ENCODE data around the gene HSPB7.

The HSPB7 gene

DNA sequence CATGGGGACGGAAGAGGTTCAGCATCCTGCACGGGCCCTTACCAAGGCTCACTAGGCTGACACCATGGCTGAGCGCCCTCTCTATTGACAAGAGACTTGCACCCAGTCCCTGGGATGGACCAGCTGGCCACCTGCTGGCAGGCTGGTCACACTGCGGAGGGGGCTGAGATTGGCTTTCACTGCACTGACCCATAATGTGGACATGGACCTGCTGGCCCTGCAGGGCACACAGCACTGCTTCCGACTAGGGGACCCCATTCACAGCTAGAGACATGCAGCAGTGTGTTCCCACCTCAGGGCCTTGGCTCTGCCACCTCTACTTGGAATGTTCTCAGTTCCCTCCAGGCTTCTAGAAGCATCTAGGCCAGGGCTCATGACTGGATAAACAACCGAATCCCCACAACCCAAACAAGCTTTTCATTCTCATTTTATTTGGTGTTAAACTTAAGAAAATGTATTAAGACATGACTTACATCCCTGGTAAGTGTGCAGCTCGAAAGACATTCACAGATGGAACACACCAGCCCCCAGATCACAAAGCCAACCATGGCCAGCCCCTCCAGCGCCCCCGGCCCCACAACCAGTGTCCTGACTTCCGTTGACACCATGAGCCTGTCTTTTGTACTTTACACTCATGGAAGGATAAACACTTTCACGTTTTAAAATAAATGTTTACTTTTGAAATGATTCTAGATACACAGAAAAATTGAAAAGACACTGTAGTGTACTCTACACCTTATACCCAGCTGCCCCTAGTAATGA, 23.1 kb downstream of the HSPB7 start:
- H3K27me3 ChIP-seq (ENCODE audit: control insufficient read depth in 2 of 2, insufficient read depth in 2 of 2, low read length in 2 of 2): no peaks in the 10 kb centered on the region
- H3K4me1 ChIP-seq (ENCODE audit: control insufficient read depth in 2 of 2, insufficient read depth in 2 of 2, low read length in 2 of 2): no peaks in the 10 kb centered on the region
- H3K27ac ChIP-seq (ENCODE audit: low read depth in 2 of 2, low read length in 2 of 2): no peak overlapping the region
- H3K4me3 ChIP-seq (ENCODE audit: low read length in 2 of 2): no peak overlapping the region
- H3K36me3 ChIP-seq (ENCODE audit: control insufficient read depth in 2 of 2, insufficient read depth in 2 of 2, low read length in 2 of 2): no peaks in the 10 kb centered on the region
- no peak overlapping the region for H3K9ac ChIP-seq (ENCODE audit: low read depth in 1 of 2, low read length in 2 of 2)
- H3K9me3 ChIP-seq (ENCODE audit: control insufficient read depth in 2 of 2, low read length in 2 of 2): no peaks in the 10 kb centered on the region

DNA sequence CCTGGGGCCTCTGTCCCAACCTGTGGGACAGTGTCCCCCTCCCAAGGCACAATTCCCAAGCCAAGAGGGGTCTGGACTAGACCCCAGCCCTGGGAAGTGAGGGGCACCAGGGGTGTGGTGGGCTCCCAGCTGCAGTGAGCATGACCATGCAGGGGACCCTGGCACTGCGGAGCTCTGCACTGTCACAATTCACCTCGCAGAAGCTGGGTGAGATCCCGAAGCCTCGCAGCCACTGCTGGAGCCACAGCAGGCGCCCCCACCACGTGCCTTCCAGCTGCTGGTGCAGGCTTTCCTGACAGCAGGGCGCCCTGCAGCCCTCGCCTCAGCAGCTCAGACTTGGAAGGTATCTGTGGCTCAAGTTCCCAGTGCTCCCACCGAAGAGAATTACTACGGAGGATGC, 23.8 kb downstream of the HSPB7 start:
- Histone ChIP-seq H3K4me1 (ENCODE audit: control insufficient read depth in 2 of 2, insufficient read depth in 2 of 2, low read length in 2 of 2) (no peaks in the 10 kb centered on the region), H3K9me3 (ENCODE audit: control insufficient read depth in 2 of 2, low read length in 2 of 2) (no peaks in the 10 kb centered on the region), H3K36me3 (ENCODE audit: control insufficient read depth in 2 of 2, insufficient read depth in 2 of 2, low read length in 2 of 2) (no peaks in the 10 kb centered on the region), H3K4me3 (ENCODE audit: low read length in 2 of 2) (no peak overlapping the region), H3K27ac (ENCODE audit: low read depth in 2 of 2, low read length in 2 of 2) (no peak overlapping the region), H3K27me3 (ENCODE audit: control insufficient read depth in 2 of 2, insufficient read depth in 2 of 2, low read length in 2 of 2) (no peaks in the 10 kb centered on the region), H3K9ac (ENCODE audit: low read depth in 1 of 2, low read length in 2 of 2) (no peak overlapping the region)

- H3K4me1 ChIP-seq (ENCODE audit: control insufficient read depth in 2 of 2, insufficient read depth in 2 of 2, low read length in 2 of 2): no peaks in the 10 kb centered on the region
- H3K36me3 ChIP-seq (ENCODE audit: control insufficient read depth in 2 of 2, insufficient read depth in 2 of 2, low read length in 2 of 2): no peaks in the 10 kb centered on the region
- no peak overlapping the region for H3K4me3 ChIP-seq (ENCODE audit: low read length in 2 of 2)
- no peaks in the 10 kb centered on the region for H3K9me3 ChIP-seq (ENCODE audit: control insufficient read depth in 2 of 2, low read length in 2 of 2)
- no peak overlapping the region for H3K27ac ChIP-seq (ENCODE audit: low read depth in 2 of 2, low read length in 2 of 2)
- no peaks in the 10 kb centered on the region for H3K27me3 ChIP-seq (ENCODE audit: control insufficient read depth in 2 of 2, insufficient read depth in 2 of 2, low read length in 2 of 2)
- no peak overlapping the region for H3K9ac ChIP-seq (ENCODE audit: low read depth in 1 of 2, low read length in 2 of 2)
Observed at GRCh38 chr1:15993666-15994065, 24.2 kb downstream of the HSPB7 start.

DNA sequence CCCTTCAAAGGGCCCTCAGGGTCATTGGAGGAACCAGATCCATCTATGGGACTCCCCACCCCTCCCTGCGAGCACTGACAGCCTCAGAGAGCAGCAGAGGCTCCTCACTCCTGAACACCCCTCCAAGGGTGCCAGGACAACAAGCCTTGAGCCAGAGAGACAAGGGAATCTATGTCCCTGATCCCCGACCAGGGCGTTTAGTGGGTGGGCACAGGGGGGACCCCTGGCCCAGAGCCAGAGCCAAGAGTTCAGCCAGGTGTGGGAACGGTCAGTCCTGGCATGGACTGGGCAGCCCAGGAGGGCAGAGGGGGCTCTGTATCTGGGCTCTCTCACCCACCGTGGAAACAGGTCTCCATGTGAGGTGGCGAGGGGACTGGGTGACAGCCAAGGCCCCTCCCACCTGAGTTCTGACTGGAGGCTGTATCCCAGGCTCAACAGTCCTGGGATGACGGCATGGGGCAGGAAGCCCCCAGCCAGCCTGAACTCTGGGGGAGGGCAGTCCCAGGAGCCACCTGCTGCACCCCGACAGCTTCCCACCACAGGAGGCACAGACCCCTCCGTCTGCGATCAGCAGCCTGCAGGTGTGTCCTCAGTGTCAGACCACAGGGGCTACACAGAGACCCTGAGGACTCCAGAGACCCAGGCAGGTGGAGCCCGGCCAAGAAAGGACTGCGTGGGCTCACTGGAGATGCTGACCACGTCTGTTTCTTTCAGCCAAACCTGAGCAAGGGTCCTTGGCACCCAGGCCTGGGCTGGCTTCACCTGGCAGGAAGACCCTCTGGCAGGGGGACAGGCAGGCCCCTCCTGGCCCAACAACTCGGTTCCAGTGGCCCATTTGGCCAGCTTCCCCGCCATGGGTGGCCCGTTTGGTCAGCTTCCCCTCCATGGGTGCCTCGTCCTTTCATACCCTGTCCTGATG, 25.0 kb downstream of the HSPB7 start:
- Histone ChIP-seq H3K4me3 (ENCODE audit: low read length in 2 of 2) (no peak overlapping the region), H3K9ac (ENCODE audit: low read depth in 1 of 2, low read length in 2 of 2) (no peak overlapping the region), H3K4me1 (ENCODE audit: control insufficient read depth in 2 of 2, insufficient read depth in 2 of 2, low read length in 2 of 2) (no peaks in the 10 kb centered on the region), H3K9me3 (ENCODE audit: control insufficient read depth in 2 of 2, low read length in 2 of 2) (no peaks in the 10 kb centered on the region), H3K27ac (ENCODE audit: low read depth in 2 of 2, low read length in 2 of 2) (no peak overlapping the region), H3K36me3 (ENCODE audit: control insufficient read depth in 2 of 2, insufficient read depth in 2 of 2, low read length in 2 of 2) (no peaks in the 10 kb centered on the region), H3K27me3 (ENCODE audit: control insufficient read depth in 2 of 2, insufficient read depth in 2 of 2, low read length in 2 of 2) (no peaks in the 10 kb centered on the region)

DNA sequence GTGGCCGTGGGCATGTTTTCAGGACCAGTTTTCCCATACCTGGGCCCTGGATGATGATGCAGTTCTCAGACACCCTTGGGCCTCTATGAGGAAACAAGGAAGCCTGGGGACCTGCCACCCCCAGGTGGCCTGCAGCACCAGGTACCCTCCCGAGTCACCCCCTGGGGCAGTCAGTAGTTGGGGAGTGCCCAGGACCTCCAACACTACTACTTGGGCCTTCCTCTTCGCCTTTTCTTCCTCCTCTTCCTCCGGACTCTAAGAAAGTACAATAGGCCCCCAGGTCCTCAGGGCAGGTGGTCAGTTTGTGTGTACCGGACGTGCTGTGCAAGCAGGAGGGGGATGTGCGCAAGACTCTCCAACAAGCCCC, 25.7 kb downstream of the HSPB7 start:
- Histone ChIP-seq H3K36me3 (ENCODE audit: control insufficient read depth in 2 of 2, insufficient read depth in 2 of 2, low read length in 2 of 2) (no peaks in the 10 kb centered on the region), H3K9ac (ENCODE audit: low read depth in 1 of 2, low read length in 2 of 2) (no peak overlapping the region), H3K4me1 (ENCODE audit: control insufficient read depth in 2 of 2, insufficient read depth in 2 of 2, low read length in 2 of 2) (no peaks in the 10 kb centered on the region)

DNA sequence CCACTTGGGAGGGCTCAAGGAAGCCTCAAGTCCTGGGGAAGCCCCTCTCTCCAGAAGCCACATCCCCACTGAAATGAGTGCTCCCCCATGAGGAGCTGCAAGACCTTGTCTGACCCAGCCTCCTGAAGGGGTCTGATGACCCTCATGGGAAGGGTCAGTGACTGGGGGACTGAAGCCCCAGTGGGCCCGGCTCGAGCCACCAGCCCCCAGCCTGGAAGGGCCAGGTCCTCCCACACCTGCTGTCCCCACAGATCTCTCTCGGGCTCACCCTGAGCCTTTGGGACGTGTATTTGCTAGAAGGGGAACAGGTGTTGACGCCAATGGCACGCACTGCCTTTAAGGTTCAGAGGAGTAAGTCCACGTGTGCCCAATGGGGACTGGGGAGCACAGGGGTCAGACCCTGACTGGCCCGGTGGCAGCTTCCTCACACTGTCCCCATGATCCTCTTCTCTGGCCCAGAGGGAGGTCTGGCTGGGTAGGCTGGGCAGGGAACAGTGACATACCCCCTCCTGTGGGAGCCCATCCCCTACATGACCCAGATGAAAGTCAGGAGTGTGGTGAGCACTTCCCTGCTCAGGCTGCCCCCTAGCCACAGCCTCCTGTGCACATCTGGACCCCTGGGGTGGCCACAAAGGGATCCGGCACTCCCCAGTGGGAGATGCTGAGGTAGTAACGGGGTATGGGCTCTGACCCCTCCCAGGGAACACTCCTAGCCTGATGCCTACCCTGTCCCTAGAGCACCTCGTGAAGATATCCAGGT, 26.2 kb downstream of the HSPB7 start:
- Histone ChIP-seq H3K36me3 (ENCODE audit: control insufficient read depth in 2 of 2, insufficient read depth in 2 of 2, low read length in 2 of 2) (no peaks in the 10 kb centered on the region), H3K9me3 (ENCODE audit: control insufficient read depth in 2 of 2, low read length in 2 of 2) (no peaks in the 10 kb centered on the region), H3K4me3 (ENCODE audit: low read length in 2 of 2) (no peak overlapping the region), H3K27ac (ENCODE audit: low read depth in 2 of 2, low read length in 2 of 2) (no peak overlapping the region), H3K4me1 (ENCODE audit: control insufficient read depth in 2 of 2, insufficient read depth in 2 of 2, low read length in 2 of 2) (no peaks in the 10 kb centered on the region), H3K27me3 (ENCODE audit: control insufficient read depth in 2 of 2, insufficient read depth in 2 of 2, low read length in 2 of 2) (no peaks in the 10 kb centered on the region), H3K9ac (ENCODE audit: low read depth in 1 of 2, low read length in 2 of 2) (no peak overlapping the region)

More for the DNA sequence above, 25.7 kb downstream of the HSPB7 start:
- no peak overlapping the region for H3K4me3 ChIP-seq (ENCODE audit: low read length in 2 of 2)
- H3K9me3 ChIP-seq (ENCODE audit: control insufficient read depth in 2 of 2, low read length in 2 of 2): no peaks in the 10 kb centered on the region
- no peak overlapping the region for H3K27ac ChIP-seq (ENCODE audit: low read depth in 2 of 2, low read length in 2 of 2)
- no peaks in the 10 kb centered on the region for H3K27me3 ChIP-seq (ENCODE audit: control insufficient read depth in 2 of 2, insufficient read depth in 2 of 2, low read length in 2 of 2)

GRCh38 chr1:15989776-15990175, 28.1 kb downstream of the HSPB7 start:
- Histone ChIP-seq H3K4me3 (ENCODE audit: low read length in 2 of 2) (no peak overlapping the region), H3K27me3 (ENCODE audit: control insufficient read depth in 2 of 2, insufficient read depth in 2 of 2, low read length in 2 of 2) (no peaks in the 10 kb centered on the region), H3K9me3 (ENCODE audit: control insufficient read depth in 2 of 2, low read length in 2 of 2) (no peaks in the 10 kb centered on the region), H3K9ac (ENCODE audit: low read depth in 1 of 2, low read length in 2 of 2) (no peak overlapping the region), H3K4me1 (ENCODE audit: control insufficient read depth in 2 of 2, insufficient read depth in 2 of 2, low read length in 2 of 2) (no peaks in the 10 kb centered on the region), H3K27ac (ENCODE audit: low read depth in 2 of 2, low read length in 2 of 2) (no peak overlapping the region), H3K36me3 (ENCODE audit: control insufficient read depth in 2 of 2, insufficient read depth in 2 of 2, low read length in 2 of 2) (no peaks in the 10 kb centered on the region)

- no peak overlapping the region for H3K9ac ChIP-seq (ENCODE audit: low read depth in 1 of 2, low read length in 2 of 2)
Observed at GRCh38 chr1:15988856-15989736, 28.7 kb downstream of the HSPB7 start.

GRCh38 chr1:15985611-15986297, 32.1 kb downstream of the HSPB7 start:
- no peaks in the 10 kb centered on the region for H3K27me3 ChIP-seq (ENCODE audit: control insufficient read depth in 2 of 2, insufficient read depth in 2 of 2, low read length in 2 of 2)
- H3K27ac ChIP-seq (ENCODE audit: low read depth in 2 of 2, low read length in 2 of 2): no peak overlapping the region
- H3K9ac ChIP-seq (ENCODE audit: low read depth in 1 of 2, low read length in 2 of 2): no peak overlapping the region
- no peaks in the 10 kb centered on the region for H3K9me3 ChIP-seq (ENCODE audit: control insufficient read depth in 2 of 2, low read length in 2 of 2)
- no peak overlapping the region for H3K4me3 ChIP-seq (ENCODE audit: low read length in 2 of 2)
- no peaks in the 10 kb centered on the region for H3K36me3 ChIP-seq (ENCODE audit: control insufficient read depth in 2 of 2, insufficient read depth in 2 of 2, low read length in 2 of 2)
- no peaks in the 10 kb centered on the region for H3K4me1 ChIP-seq (ENCODE audit: control insufficient read depth in 2 of 2, insufficient read depth in 2 of 2, low read length in 2 of 2)

More at GRCh38 chr1:15988856-15989736, 28.7 kb downstream of the HSPB7 start:
- Histone ChIP-seq H3K27me3 (ENCODE audit: control insufficient read depth in 2 of 2, insufficient read depth in 2 of 2, low read length in 2 of 2) (no peaks in the 10 kb centered on the region), H3K36me3 (ENCODE audit: control insufficient read depth in 2 of 2, insufficient read depth in 2 of 2, low read length in 2 of 2) (no peaks in the 10 kb centered on the region), H3K27ac (ENCODE audit: low read depth in 2 of 2, low read length in 2 of 2) (no peak overlapping the region), H3K9me3 (ENCODE audit: control insufficient read depth in 2 of 2, low read length in 2 of 2) (no peaks in the 10 kb centered on the region), H3K4me1 (ENCODE audit: control insufficient read depth in 2 of 2, insufficient read depth in 2 of 2, low read length in 2 of 2) (no peaks in the 10 kb centered on the region), H3K4me3 (ENCODE audit: low read length in 2 of 2) (no peak overlapping the region)

Data from mucosa of rectum (tissue), 2 donors.